Esophagus squamous epithelium (tissue), 5 donors: ENCODE results near the gene PTPRD. TPM values are rescaled to one million over a fixed set of nuclear protein-coding genes. Genes with fewer than 3 reads are reported as not detected.

Experiments used
- DNase-seq: peaks from one replicate; lab custom pipeline; 2025; lab: John Stamatoyannopoulos, UW
- H3K27ac ChIP-seq, 4 donors: fragments of 200-600 bp; sonication (generic); one replicate each; pipeline ENCODE4 v1.5.1; 2016 to 2019; ENCODE audit warnings: mild to moderate bottlenecking in 1 of 4
- H3K27me3 ChIP-seq, 4 donors: fragments of 200-600 bp; sonication (generic); 1 replicate in 3 of 4; 2 replicates in 1 of 4; pipeline versions ENCODE4 v1.5.1 to v1.6.0; 2017 to 2021; ENCODE audit warnings: antibody characterized with exemption in 1 of 4
- H3K36me3 ChIP-seq, 3 donors: fragments of 200-600 bp; sonication (generic); one replicate each; pipeline ENCODE4 v1.5.1; 2016 to 2019
- H3K4me1 ChIP-seq, 3 donors: fragments of 200-600 bp; sonication (generic); one replicate each; pipeline ENCODE4 v1.5.1; 2017 to 2019
- H3K4me3 ChIP-seq, 4 donors: fragments of 200-600 bp; sonication (generic); 1 replicate in 3 of 4; 2 replicates in 1 of 4; pipeline ENCODE4 v1.5.1; 2016 to 2019; ENCODE audit warnings: mild to moderate bottlenecking in 2 of 4, moderate library complexity in 1 of 4
- H3K9me3 ChIP-seq, 3 donors: fragments of 200-600 bp; sonication (generic); one replicate each; pipeline ENCODE4 v1.5.1; 2016 to 2019
- POLR2A ChIP-seq, 4 donors: fragments of 450-650 bp; IDR thresholded peaks; one replicate each; pipeline ENCODE4 v1.6.1; 2017; ENCODE audit warnings: antibody characterized with exemption in 4 of 4, mild to moderate bottlenecking in 4 of 4, moderate library complexity in 3 of 4
- WGBS, 2 donors: methylation state at CpG; one replicate each; pipeline ENCODE4 v1.1.5; 2018; 5-methylcytosine and 5-hydroxymethylcytosine counted together
- intact Hi-C: fragments of 100-400 bp; cut with DNase I; formaldehyde crosslinking; loops from one replicate; pipeline ENCODE4 v1.15.0; 2022
- total RNA-seq, 4 donors: library from RNA; depleted of rRNA; stranded (reverse); fragments of >200 nt; gene quantifications; one replicate each; pipeline ENCODE4 v1.1.0, GENCODE V29; 2016
- TF ChIP-seq, protein P1 (sequence below), 6 experiments: fragments of 450-650 bp in 4 of 6; fragments of 200-600 bp in 2 of 6; sonication (generic) in 2 of 6; IDR thresholded peaks; one replicate each; pipeline ENCODE4 v1.5.1; 2016 to 2019; ENCODE audit warnings: antibody characterized with exemption in 6 of 6, mild to moderate bottlenecking in 4 of 6, moderate library complexity in 4 of 6
- donor health status: DM: yes; HTN: yes; CAD: no.

Gene PTPRD
- total RNA-seq, 4 donors from 2014 or later: 0.23 to 16.3 (median 6.6) TPM

DNA sequence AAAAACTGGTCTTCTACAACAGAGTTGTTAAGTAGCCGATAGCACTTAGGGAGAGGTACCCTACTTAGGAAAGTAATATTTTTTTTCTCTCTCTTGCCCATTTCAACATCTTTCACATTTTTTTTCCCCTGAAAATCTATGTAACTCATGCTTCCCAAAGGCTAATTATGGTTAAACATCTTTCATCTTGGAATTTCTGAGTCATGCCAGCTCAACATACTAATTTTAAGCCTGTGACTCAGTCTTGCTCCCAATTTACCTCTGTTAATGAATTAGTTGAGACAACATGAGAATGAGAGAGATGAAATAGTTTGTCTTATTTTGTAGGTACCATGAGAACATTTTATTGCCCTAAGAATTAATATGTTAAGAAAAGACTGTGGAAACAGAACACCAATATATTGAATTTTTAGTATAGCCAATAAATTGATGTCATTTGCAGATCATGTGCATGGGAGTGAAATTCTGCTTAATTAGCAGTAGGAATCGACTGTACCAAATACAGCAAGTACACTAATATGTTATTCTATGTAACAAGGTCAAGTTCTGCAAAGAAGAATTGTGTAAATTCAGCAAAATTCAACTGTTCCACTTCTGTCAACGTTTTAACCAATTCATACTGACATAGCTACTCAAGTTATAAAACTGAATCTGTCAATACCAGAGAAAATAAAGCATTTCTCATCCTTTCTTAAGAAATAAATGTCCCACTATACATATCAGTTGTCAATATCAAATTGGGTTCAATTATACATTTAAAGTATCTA lies 550.0 kb downstream of the PTPRD start:
- no peak overlapping the region for H3K27ac ChIP-seq
- TF ChIP-seq POLR2A (IDR thresholded peaks at IDR 0.05): no peak
- TF ChIP-seq, protein P1, sequence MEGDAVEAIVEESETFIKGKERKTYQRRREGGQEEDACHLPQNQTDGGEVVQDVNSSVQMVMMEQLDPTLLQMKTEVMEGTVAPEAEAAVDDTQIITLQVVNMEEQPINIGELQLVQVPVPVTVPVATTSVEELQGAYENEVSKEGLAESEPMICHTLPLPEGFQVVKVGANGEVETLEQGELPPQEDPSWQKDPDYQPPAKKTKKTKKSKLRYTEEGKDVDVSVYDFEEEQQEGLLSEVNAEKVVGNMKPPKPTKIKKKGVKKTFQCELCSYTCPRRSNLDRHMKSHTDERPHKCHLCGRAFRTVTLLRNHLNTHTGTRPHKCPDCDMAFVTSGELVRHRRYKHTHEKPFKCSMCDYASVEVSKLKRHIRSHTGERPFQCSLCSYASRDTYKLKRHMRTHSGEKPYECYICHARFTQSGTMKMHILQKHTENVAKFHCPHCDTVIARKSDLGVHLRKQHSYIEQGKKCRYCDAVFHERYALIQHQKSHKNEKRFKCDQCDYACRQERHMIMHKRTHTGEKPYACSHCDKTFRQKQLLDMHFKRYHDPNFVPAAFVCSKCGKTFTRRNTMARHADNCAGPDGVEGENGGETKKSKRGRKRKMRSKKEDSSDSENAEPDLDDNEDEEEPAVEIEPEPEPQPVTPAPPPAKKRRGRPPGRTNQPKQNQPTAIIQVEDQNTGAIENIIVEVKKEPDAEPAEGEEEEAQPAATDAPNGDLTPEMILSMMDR (IDR thresholded peaks at IDR 0.05): no peak
- no peaks in the 10 kb centered on the region for H3K9me3 ChIP-seq
- DNase-seq: no peak
- H3K36me3 ChIP-seq: no peaks in the 10 kb centered on the region
- no peak overlapping the region for H3K4me3 ChIP-seq
- 47 to 58% methylated on average over 3 of the region's 3 CpGs for WGBS, 2 donors
- H3K27me3 ChIP-seq: no peaks in the 10 kb centered on the region
- peaks cover 0 to 17% (median 0%) of the 10 kb centered on the region in 3 donors for H3K4me1 ChIP-seq
- intact Hi-C loops: no loop called here

GRCh38 chr9:10059044-10059443 lies 553.8 kb downstream of the PTPRD start:
- 23 to 30% methylated on average over 3 of the region's 3 CpGs for WGBS, 2 donors
- intact Hi-C loops: loop anchor here (10.0 kb wide), 1 partner anchor 56 kb away; no protein-coding TSS in a partner anchor
- no peaks in the 10 kb centered on the region for H3K36me3 ChIP-seq
- no peak for TF ChIP-seq POLR2A (IDR thresholded peaks at IDR 0.05)
- H3K4me3 ChIP-seq: no peak overlapping the region
- no peaks in the 10 kb centered on the region for H3K27me3 ChIP-seq
- H3K4me1 ChIP-seq: peaks cover 0 to 17% (median 0%) of the 10 kb centered on the region in 3 donors
- DNase-seq: no peak
- no peaks in the 10 kb centered on the region for H3K9me3 ChIP-seq
- H3K27ac ChIP-seq: no peak overlapping the region

- Histone ChIP-seq H3K4me3 (no peak overlapping the region), H3K9me3 (no peaks in the 10 kb centered on the region), H3K27me3 (no peaks in the 10 kb centered on the region), H3K36me3 (no peaks in the 10 kb centered on the region), H3K4me1 (peaks cover 0 to 17% (median 0%) of the 10 kb centered on the region in 3 donors), H3K27ac (no peak overlapping the region)
- no peak for DNase-seq
- 77 to 81% methylated on average over 6 of the region's 6 CpGs for WGBS, 2 donors
- TF ChIP-seq, protein P1 (IDR thresholded peaks at IDR 0.05): no peak
- no peak for TF ChIP-seq POLR2A (IDR thresholded peaks at IDR 0.05)
- intact Hi-C loops: loop anchor here (10.0 kb wide), 1 partner anchor 59 kb away; no protein-coding TSS in a partner anchor
Observed at GRCh38 chr9:10055886-10056395, 556.9 kb downstream of the PTPRD start.

- no peak overlapping the region for H3K27ac ChIP-seq
- H3K4me1 ChIP-seq: peaks cover 0 to 12% (median 0%) of the 10 kb centered on the region in 3 donors
- no peaks in the 10 kb centered on the region for H3K36me3 ChIP-seq
- no peak for DNase-seq
- 77 to 88% methylated on average over 1 of the region's 1 CpG for WGBS, 2 donors
- no peak for TF ChIP-seq POLR2A (IDR thresholded peaks at IDR 0.05)
- TF ChIP-seq, protein P1 (IDR thresholded peaks at IDR 0.05): no peak
- H3K4me3 ChIP-seq: no peak overlapping the region
- intact Hi-C loops: loop anchor here (10.0 kb wide), 1 partner anchor 60 kb away; no protein-coding TSS in a partner anchor
- no peaks in the 10 kb centered on the region for H3K27me3 ChIP-seq
- no peaks in the 10 kb centered on the region for H3K9me3 ChIP-seq
Observed at GRCh38 chr9:10054456-10054855, 558.3 kb downstream of the PTPRD start.

DNA sequence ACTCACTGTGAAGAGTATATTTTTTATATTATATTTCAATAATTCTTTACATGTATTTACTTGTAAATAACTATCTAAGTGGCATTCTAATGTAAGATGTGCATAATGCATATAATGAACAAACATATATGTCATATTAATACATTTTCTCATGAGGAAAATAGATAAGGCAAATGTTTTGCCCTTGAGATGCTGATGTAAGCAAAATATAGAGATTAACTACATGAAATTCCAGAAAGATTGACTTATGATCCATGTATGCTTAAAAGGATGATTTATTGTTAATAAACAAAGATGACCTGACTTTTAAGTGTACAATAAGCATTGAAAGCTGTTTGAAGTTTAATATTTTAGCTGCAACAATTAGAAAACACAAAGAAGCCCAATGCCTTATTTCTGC lies 559.9 kb downstream of the PTPRD start:
- Histone ChIP-seq H3K4me3 (no peak overlapping the region), H3K27ac (no peak overlapping the region), H3K36me3 (no peaks in the 10 kb centered on the region), H3K9me3 (no peaks in the 10 kb centered on the region), H3K27me3 (no peaks in the 10 kb centered on the region), H3K4me1 (no peaks in the 10 kb centered on the region)
- TF ChIP-seq POLR2A (IDR thresholded peaks at IDR 0.05): no peak
- TF ChIP-seq, protein P1 (IDR thresholded peaks at IDR 0.05): no peak
- intact Hi-C loops: loop anchor here (10.0 kb wide), 1 partner anchor 62 kb away; no protein-coding TSS in a partner anchor
- no peak for DNase-seq
